GM18861 (cell line): ENCODE data around the gene CCDC68.

ENCODE experiments used
- ATAC-seq: cut with Tn5 transposase; IDR thresholded peaks from one replicate; pipeline ENCODE4 v1.9.1; 2021; ENCODE audit not compliant: unreplicated experiment

Gene CCDC68

GRCh38 chr18:54961868-54962267 lies 2.6 kb upstream of the CCDC68 start:
- no peak for ATAC-seq

DNA sequence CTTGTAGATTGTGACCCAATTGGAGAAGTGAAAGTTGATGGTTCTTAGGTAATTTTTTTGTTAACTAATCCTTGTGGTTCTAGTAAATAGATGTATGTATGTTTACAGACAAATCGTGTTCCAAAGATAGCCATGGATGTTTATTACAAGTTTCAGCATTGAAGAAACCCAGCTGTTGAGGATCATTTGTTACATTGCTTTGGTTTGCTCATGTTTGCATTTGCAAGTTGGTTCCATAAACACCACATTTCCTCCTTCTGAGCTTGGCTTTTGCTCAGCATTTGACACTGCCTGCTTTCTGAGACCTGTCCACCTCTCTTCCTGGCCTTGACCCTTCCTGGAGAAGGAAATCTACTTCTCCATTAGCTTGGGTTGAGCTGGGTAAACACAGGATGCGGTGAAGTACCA lies 1.8 kb upstream of the CCDC68 start:
- ATAC-seq: no peak

- ATAC-seq: no peak
These were observed 936 bp upstream of the CCDC68 start for GRCh38 chr18:54960197-54960596.

GRCh38 chr18:54957996-54958395 lies 1.3 kb downstream of the CCDC68 start:
- ATAC-seq: no peak

- ATAC-seq: no peak
These were observed 1.9 kb downstream of the CCDC68 start for GRCh38 chr18:54957296-54957832.

- ATAC-seq: no peak
These were observed 2.8 kb downstream of the CCDC68 start for GRCh38 chr18:54956506-54956905.

GRCh38 chr18:54952026-54952425 lies 7.2 kb downstream of the CCDC68 start:
- ATAC-seq: no peak

DNA sequence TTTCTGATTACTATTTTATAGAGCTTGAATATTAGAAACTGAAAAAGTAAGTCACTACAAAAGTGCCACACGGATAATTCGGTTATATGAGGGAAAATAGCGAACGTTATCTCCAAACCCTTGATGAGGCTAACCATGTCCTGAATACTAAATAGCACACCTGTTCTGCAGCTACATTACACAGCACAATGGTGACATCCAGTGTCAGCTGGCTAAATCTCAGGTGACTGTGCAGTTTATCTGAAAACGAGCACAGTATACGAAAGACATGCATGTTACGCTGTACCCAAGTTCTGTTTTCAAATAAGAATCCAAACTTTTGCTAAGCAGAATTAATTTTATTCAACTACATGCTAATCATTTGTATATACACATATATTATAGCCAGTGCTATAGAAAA lies 9.0 kb downstream of the CCDC68 start:
- no peak for ATAC-seq

DNA sequence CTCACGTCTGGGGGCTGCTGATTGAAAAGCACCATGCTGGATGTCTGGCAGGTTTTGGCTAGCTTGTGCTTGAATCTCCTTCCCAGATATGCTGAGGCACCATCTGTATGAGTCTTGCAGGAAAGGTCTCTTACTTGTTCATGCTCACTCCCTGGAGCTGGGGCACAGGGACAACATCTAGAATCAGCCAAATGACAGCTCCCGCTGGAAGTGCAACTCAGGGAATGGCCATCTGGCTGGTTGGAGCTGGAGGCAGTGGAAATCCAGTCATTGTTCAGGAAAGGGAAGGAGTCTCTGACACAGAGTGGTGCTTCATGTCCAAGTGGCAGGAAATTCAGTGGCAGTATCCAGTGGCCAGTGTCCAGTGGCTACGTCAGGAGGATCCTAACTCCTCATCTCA lies 9.7 kb downstream of the CCDC68 start:
- ATAC-seq: no peak

GRCh38 chr18:54948350-54948837 lies 10.9 kb downstream of the CCDC68 start:
- ATAC-seq: no peak

DNA sequence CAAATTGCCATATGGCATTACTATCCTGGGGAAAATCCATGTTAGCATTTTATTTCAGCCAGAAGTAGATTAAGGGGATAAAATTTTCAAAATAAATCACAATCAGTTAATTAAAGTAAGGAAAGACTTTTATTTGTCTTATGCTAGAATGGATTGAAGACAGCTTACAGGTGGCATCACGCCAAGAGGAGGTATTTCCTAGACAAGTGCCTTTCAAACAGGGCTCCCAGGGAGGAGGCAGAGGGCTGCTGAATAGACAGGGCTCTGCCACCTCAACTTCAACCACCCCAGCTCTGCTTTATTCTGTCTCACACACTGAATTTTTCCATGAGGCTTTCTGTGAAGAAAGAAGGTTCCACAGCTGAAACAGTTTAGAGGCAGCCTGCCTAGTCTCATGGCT lies 12.2 kb downstream of the CCDC68 start:
- no peak for ATAC-seq

- ATAC-seq: peak; percentile 79
These were observed 13.1 kb downstream of the CCDC68 start for GRCh38 chr18:54946149-54946581.

DNA sequence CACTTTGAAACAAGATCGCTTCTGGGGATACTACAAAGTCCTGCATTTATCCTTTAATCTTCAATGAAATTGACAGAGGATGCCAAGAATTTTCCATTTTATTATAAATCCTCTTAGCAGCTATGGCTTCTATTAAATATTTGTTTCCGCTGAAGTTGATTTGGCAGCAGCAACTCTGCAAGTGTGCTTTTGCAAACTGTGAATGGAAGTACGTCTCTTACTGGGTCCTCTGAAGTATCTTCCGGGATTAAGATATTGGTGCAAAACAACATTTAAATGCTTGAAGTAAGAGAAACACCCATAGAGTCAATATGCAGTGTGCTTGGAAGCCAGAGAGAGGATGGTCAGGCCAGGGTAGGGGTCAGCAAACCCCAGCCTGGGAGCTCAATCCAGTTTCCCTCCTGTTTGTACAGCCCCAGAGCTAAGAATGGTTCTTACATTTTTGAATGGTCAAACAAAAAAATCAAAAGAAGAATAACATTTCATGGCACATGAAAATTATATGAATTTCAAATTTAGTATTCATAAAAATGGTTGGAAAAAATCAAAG lies 13.6 kb downstream of the CCDC68 start:
- ATAC-seq: no peak

DNA sequence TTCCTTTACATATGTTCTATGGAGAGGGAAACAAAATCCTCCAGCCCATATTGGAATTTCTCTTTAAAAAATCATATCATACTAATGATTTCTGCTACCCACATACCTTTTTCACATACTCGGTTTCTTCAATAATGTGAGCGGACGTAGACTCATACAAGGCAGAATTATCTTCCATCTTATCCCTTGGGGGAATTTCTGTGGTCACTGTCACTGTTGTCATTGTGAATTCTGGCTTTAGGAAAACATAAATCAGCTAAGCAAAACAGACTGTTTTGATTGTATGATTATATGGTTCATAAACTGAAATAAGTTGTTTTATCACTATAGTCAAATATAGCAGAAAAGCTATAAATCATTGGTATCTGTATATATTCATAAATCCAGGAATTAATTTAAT lies 16.7 kb downstream of the CCDC68 start:
- no peak for ATAC-seq

- ATAC-seq: no peak
These were observed 17.1 kb downstream of the CCDC68 start for GRCh38 chr18:54942144-54942543.

GRCh38 chr18:54939361-54939917 lies 19.8 kb downstream of the CCDC68 start:
- ATAC-seq: no peak

DNA sequence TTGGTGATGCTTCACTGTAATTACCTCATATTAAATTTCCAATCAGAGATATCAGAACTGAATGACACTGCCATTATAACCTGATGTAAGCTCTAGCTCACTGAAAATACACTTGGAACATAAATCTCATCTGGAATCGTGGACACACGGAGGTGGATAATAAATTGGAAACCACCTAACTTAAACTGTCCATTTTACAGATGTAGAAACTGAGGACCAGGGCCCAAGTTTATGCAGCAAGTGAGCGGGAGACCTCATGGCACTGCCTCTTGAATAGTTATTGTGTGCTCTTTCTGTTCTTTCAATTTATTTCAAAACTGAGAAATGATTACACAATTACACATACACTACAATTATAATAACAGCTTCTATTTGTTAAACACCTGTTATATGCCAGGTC lies 20.8 kb downstream of the CCDC68 start:
- no peak for ATAC-seq

GRCh38 chr18:54932472-54932871 lies 26.8 kb downstream of the CCDC68 start:
- ATAC-seq: no peak

GRCh38 chr18:54931152-54931551 lies 28.1 kb downstream of the CCDC68 start:
- ATAC-seq: no peak

GRCh38 chr18:54928236-54928635 lies 31.0 kb downstream of the CCDC68 start:
- no peak for ATAC-seq

- no peak for ATAC-seq
These were observed 32.5 kb downstream of the CCDC68 start for GRCh38 chr18:54926593-54927325.

- no peak for ATAC-seq
These were observed 34.3 kb downstream of the CCDC68 start for GRCh38 chr18:54924948-54925347.
